Ramos (cell line): Measurements from ENCODE around the gene HOXC10.

ENCODE experiments used
- in situ Hi-C: fragments of 300-500 bp; cut with MboI; formaldehyde crosslinking; loops from one replicate; pipeline ENCODE4 v1.14.3; 2022; ENCODE audit warnings: low sequenced_read_pairs; ENCODE audit not compliant: unreplicated experiment

The HOXC10 gene

DNA sequence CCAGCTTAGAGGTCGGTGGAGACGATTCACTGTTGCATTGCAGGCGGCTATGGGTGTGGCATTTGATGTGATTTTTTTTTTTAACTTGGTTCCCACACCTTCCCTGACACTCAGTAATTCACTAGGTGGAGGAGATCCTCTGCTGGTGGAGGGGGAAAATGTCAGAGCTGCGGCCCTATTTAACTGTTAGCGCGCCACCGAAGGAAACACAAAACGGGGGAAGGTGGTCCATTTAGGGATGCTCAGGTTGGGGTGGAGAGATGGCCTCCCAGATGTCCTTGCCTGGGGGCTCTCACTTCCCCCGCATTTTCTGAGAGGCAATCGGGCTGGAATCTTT, 34.5 kb upstream of the HOXC10 start:
- in situ Hi-C loops = no loop called here

DNA sequence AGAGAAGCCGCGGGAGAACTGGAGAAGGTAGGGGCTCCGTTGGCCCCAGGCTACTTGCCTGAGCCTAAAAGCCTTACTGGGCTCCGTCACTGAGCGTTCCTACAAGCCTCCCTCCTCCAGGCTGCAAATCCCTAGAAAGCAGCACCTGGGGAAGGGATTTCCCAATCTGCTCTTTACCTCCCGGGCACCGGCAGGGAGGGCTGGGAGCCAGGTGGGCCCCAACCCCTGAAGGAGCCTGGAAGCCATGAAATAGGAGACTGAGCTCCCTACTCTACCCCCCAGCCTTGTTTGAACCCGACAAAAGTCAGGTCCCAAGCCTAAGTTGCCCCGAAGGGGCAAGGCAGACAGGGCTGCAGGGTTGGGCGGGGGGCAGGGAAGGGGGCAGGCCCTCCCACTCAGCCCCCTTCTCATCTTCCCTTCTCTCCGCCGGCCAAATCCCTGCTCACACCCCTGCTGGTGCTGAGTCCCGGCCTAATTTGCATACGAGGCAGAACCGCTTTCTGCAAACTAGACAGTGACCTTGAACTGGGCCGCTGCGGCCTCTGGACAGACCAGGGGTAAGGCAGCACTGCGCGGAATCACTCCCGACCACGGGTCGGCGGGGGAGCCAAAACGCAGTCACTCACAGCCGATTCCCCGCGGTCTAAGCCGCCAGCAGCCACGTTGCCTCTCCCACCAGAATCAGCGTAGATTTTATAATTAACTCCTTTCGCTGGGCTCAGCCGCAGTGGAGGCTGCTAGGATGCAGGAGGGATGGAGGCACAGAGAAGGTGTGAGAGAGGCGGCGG, 34.0 kb upstream of the HOXC10 start:
- in situ Hi-C loops = no loop called here

DNA sequence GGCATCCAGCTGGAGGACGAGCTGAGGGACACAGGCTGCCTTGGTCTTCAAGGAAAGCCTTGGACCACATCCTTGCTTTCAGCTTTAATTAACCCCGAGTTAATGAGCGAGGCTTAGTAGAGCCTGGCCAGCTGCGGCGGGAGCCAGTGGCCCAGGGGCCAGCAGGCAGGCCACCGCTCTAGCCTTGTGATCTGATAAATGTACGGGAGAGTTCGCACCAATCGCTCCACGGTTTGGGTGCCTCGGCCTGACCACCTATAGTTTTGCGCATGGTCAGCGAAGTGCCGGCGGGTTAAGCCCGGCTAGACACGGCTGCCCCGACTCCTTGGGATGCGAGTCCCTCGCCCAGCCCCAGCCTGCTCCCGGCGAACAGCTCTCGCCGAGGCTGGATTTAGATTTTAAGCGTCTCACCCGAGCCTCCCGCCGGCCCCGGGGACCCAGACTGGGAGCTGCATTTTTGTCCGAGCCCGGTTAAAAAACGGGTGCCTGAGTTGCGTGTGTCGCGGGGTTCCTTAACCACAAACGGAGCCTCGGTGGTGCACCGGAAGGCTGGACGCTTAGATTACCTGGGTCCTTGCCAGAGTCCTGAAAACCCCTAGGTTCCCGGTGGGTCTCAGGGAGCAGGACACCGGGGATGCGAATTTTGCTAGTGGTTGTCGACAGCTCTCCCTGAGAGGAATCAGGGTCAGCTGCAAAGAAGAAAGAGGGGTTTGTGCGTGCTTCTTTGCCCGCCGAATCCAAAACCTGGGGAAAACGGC, 33.2 kb upstream of the HOXC10 start:
- in situ Hi-C loops = no loop called here

DNA sequence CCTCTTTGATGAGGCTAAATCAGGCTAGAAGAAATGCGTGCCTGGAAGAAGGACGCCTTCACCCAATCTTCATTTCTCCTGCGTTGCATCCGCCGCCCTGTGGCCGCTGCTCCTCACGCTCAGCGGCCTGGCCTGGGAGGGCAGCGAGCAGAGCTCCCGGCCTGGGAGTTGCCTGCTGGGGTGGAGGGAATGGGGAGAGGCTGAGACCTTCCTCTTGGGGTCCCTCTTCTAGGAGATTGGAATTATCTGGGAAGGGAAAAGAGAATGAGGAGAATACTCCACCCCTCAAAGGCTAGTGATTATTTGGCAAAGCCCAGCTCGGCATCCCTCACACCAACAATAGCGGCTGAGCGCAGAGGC, 32.6 kb upstream of the HOXC10 start:
- in situ Hi-C loops = no loop called here

DNA sequence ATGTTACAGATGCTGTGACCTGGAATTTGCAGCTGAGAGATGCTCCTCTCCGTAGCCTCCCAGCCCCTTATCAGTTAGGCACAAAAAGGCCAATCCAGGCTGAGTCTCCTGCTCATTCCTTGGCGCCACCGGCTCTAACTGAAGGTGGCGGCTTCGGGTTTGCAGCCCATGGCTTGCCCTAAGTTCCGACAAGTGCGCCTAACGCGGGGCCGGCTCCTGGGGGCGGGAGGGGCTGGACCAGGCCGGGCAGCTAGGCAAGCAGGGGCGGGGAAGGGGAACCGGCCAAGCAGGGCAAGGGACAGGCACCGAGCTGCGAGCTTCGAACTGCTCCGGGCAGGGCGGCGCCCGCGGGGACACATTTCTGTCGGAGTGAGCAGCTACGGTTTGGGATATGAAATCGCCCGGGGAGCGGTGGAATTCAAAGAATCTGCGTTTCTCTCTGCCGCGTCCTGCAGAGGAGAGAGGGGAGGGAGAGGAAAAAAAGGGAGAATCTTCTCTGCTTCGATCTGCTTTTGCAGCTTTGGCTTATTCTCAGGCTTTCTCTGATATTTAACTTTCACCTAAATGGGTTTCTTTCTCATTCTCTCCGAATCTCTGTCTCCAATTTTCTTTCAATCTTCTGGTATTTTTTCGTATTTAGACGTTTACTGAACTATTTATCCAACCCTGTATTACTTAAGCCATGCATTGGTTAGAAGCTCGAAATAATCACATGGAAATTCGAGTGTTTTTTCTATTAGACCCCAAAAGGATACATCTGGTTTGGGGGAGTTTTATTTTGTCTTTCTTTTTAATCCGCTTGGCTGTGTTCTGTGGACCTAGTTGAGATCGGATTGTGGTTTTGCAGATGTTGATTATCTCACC, 31.8 kb upstream of the HOXC10 start:
- in situ Hi-C loops = no loop called here

DNA sequence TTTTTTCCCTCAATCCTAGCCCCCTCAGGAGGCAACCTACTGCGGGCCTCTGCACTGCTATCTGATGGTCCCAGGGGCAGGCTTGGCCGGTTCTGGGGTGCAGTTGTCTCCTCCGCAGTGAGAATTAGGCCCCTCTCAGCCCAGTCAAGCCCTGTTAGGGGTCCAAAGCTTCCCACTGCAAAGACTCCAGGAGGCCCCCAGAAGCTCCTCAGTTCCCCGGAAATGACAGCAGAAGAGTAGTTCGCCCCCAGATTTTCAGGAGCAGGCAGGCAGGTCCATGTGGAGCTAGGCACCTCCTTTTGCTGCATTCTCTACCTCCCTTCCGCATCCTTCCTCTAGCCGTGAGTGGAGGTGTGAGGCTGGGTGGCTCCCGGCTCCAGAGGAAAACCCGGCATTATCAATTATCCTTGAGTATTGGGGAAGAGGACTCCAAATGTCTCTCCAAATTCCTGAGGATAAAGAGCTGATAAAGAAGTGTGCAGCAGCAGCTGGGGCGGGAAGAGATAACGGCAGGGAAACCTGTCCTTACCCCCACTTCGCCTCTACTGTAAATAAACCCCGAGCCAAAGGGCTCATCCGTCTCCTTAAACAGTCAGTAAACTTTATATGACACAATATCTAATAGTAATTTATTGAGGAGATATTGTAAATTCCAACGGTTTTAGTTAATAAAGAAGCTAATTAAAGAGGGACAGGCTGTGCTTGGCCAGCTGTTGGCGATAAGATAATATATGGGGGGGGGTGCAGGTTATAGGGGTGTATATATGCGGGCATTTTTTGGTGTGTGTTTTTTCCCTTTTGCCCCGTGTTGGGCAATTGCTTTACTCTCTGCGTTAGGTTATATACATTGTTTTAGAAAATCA, 30.9 kb upstream of the HOXC10 start:
- in situ Hi-C loops = no loop called here

DNA sequence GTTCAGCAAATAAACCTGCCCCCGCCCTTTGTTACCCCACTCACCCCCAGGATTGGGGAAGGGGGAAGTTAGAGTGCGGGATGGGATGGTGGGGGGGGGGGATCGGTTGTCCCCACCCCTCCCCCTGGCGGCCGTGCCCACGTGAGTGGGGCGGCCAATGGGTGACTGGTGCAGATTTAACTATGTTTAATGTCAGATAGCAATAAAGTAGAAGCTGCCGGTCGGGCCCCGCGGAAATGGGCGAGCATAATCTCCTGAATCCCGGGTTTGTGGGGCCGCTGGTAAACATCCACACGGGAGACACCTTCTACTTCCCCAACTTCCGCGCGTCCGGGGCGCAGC, 30.3 kb upstream of the HOXC10 start, which contains the start of gene HOXC12:
TSS of gene HOXC12 (plus strand) at position 210 of the 342 bp plus-strand sequence. CDS start at position 237, 27 bp downstream.
- in situ Hi-C loops = no loop called here

DNA sequence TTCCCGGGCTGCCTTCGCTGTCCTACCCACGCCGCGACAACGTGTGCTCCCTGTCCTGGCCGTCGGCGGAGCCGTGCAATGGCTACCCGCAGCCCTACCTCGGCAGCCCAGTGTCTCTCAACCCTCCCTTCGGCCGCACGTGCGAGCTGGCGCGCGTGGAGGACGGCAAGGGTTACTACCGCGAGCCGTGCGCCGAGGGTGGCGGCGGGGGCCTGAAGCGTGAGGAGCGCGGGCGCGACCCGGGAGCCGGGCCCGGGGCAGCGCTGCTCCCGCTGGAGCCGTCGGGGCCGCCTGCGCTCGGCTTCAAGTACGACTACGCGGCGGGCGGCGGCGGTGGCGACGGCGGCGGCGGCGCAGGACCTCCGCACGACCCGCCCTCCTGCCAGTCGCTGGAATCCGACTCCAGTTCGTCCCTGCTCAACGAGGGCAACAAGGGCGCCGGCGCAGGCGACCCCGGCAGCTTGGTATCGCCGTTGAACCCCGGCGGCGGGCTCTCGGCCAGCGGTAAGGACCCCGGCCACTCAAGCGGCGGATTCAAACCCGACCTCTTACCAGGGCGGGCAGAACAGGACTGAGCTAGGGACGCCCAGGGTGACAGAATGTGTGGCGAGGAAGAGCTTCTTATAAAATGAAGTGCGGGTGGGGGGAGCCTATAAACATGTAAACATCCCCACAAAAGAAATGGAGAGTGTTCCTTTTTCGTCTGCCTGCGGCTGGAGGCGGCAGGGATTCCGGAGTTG, 29.7 kb upstream of the HOXC10 start:
- in situ Hi-C loops = no loop called here

DNA sequence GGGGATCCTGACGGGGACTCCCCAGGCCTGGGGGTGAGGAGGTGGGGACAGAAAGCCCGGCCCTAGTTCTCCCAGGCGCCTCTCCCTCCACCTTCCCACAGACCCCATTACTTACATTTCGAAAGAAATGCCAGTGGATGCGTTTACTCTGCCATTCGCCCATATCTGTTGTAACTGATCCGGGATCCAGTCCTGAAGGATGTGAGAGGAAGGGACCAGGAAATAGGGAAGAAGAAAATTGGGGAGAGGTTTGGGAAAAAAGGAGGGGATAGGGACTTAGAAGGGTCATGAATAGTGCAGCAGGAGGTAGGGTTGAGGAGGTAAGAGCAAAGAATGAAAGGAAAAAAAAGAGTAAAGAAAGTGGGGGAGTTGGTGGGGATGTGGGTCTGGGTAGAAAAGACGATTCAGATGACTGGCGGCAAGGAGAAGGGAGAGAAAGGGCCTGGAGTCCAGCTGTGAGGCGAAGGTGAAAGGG, 29.1 kb upstream of the HOXC10 start:
- in situ Hi-C loops = no loop called here

DNA sequence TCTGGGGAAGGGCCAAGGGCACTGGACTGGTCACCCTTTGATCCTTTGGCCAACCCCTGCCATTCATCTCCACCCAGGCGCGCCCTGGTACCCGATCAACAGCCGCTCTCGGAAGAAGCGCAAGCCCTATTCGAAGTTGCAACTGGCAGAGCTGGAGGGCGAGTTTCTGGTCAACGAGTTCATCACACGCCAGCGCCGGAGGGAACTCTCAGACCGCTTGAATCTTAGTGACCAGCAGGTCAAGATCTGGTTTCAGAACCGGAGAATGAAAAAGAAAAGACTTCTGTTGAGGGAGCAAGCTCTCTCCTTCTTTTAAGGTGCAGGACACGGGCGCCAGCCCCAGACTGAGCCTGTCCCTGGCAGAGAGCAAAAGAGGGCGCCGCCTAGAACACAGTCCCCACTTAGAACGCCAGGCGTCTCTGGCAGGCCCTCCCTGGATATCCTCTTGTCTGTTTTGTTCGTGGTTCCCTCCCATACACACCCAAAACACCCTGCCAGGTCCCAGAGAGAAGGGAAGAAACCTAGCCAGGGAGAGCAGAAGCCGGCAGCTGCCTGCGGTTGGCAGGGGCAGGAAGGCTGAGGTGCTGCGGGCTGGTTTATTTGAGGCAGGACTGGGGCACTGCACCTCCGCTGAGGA, 28.6 kb upstream of the HOXC10 start:
- in situ Hi-C loops = no loop called here

DNA sequence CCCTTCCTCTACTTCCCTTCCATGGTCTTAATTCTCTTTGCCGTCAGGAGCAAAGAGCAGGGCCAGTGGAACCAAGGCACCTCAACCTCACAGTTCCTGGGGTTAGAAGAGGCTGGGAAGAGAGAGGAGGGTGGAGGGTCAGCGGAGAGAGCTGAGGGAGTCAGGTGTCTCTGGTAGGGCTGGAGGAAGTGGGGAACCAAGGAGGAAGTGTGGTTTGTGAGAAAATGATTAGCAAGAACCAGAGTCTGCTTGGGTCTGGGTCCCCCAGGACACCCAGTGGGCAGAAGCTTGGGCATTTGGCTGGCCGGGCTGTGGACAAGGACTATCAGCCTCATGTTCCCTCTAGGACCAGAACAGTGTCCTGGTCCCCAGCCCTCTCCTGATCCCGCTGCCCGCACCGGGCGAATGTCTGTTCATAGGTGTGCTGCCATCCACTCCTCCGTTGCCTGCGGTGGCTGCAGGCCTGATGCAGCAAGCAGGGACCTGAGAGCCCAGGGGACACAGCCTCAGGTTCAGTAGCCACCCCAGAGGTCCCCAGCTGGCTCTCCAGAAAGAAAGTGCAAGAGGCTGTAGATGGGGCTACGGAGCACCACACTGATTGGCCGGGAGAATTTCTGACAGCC, 27.9 kb upstream of the HOXC10 start:
- in situ Hi-C loops = no loop called here

DNA sequence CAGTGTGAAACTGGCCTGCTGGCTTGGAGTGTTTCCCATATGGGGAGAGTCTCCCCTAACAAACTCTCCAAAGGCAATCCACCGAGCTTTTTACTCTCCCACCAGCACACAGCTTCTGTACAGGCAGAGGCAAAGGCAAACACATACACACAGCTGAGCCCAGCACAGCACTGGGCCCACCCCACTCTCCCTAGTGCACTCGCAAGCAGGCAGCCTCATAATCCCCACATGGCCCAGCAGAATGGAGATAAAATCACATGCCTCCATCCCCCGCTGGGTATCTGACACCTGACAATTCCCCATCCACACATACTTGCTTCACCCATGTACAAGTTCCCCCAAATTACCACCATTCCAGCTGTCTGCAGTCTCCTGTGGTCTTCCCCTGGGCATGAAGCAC, 26.8 kb upstream of the HOXC10 start:
- in situ Hi-C loops = no loop called here

DNA sequence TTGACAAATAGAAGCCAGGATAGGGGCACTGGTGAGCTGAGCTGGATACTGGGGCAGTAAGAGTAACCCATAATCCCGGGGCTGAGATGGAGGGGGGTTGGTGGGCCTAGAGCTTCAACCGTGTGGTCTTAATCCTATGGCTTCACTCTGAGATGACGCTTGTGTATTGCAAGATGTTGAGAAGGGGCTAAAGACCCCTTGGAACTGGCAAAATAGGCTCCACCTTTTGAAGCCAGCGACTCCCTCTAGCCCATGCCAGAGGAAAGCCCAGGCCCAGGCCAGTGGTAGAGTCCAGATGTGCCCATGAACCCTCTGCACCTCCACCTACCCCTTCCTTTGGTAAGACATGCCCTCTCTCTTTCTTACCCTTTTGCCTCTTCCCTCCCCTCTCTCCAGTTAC, 25.6 kb upstream of the HOXC10 start:
- in situ Hi-C loops = no loop called here

DNA sequence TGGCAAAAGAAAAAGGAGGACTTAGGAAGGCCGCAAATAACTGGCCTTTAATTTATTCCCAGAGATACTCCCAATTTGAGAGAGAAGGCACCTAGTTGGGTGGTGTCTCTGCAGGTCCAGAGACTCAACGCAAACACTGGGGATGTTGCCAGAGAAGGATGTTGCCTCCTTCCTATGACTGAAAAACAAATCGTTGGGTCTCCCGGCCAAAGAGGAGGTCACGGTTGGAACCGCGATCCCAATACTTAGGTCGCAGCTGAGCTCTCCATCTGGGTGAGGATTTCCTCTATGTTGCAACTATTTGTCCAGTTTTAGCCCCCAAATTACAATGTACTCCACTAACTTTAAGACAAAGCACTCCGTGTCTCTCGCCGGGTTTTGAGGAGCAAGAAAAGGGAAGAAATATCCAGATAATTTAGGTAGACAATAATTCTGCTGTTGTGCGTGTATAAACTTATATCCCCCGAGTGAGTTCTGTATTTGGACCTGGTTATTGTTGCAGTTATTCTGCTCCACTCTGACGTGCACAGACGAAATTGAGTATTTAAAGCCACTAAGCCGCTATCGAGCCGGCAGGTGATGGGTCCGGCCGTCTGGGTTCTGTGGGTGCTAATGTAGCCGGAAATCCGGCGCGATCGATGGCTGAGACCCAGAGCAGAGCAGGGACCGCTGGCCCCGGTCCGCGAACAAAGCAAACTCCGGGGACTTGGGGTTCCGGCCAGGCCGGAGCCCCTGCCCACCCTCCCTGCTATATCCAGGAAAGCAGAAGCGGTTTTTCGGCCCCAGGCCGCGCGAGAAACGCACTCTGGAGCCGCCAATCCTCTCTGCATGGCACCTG, 24.5 kb upstream of the HOXC10 start:
- in situ Hi-C loops = no loop called here

DNA sequence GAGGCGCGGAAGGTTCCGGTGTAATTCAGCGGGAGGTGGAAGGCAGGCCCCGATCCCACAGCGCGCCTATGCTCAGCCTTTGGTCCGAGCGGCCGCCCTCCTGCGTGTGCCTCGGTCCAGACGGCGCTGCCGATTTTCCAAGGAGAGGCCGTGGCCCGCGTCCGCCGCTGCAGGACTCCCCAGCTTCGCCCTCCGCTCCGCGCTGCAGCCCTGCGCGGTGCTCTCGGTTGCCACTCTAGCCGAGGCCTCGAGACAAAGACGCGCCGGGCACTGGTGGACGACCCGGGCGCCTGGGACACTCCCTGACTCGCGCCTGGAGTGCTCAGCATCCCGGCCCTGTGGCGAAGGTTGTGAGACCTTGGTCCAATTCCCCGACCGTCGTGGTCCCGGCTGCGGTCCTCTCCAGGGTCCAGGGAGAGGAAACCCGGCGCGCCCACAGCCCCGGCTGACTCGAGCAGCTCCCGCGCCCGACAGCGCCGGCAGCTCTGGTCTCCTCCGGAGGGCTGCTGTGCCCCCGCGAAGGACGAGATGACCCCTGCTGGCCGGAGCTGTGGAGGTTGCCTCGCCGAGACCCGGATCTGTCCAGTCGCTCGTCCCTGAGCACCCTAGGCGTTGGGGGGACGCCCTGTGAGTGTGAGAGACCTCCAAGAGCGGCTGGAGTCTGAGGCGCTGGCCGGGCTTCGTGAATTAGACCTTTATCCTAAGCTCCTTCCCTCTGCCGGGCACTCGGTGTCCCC, 23.8 kb upstream of the HOXC10 start:
- in situ Hi-C loops = no loop called here

DNA sequence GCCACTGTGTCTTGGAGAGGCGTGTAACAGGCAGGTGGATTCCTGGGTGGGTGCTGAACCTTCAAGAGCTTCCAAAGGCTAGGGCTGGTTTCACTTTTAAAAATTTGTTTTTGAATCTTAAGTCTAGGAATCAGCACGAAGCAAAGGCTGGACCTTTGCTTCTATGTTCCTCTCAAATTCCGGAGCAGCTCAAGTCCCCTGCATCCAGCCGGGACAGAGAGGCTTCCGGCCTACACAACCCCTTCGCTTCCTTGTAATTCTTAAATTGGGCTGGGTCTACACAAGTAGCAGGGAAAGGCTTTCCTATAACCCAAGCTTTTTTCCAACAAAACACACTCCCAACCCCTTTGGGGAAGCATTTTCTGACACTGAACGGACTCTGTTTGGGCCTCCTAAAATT, 21.9 kb upstream of the HOXC10 start:
- in situ Hi-C loops = no loop called here
